ENCODE measurements around the gene PIN1.

- no peak for TF ChIP-seq CTCF (IDR thresholded peaks at IDR 0.05)
- no peak for TF ChIP-seq POLR2A (IDR thresholded peaks at IDR 0.05)
Observed at GRCh38 chr19:9862938-9863337, 27.8 kb downstream of the PIN1 start.
